H1 (cell line): ENCODE measurements around the gene CLIC1. TPM values are rescaled to one million over a fixed set of nuclear protein-coding genes. Genes with fewer than 3 reads are reported as not detected.

ENCODE experiments used
- CTCF ChIA-PET: fragments of 300-600 bp; sonication (Branson Sonifier 250); formaldehyde crosslinking; loops from one replicate; lab custom pipeline; 2021; ENCODE audit not compliant: partially characterized antibody; lab: Charles Lee
- POLR2A ChIA-PET: fragments of 300-600 bp; sonication (Branson Sonifier 250); formaldehyde crosslinking; loops from one replicate; lab custom pipeline; 2021; ENCODE audit warnings: inconsistent platforms; ENCODE audit not compliant: partially characterized antibody; lab: Charles Lee
- DNase-seq, 2 experiments: peaks; one replicate each; pipeline versions ENCODE4 v3.0.0 to v3.0.0-alpha.2; 2010 to 2022; ENCODE audit warnings: low spot score in 2 of 2, low read depth in 1 of 2, mixed read lengths in 1 of 2
- FAIRE-seq: peaks from 2 replicates; lab custom pipeline; 2011; peaks lifted over from hg19 to GRCh38; lab: Jason Lieb, UNC
- H2AFZ ChIP-seq: 2 replicates; pipeline ENCODE4 v1.8.1; 2012; ENCODE audit warnings: low read length, inconsistent platforms
- H2AK5ac ChIP-seq: 2 replicates; pipeline ENCODE4 v1.6.1; 2013; ENCODE audit warnings: low read depth, low read length
- H2BK120ac ChIP-seq: replicated peaks from 2 replicates; pipeline ENCODE3; 2013; ENCODE audit warnings: low read depth, low read length, inconsistent platforms
- H2BK12ac ChIP-seq: 2 replicates; pipeline ENCODE4 v1.6.1; 2013; ENCODE audit warnings: low read depth, low read length
- H2BK15ac ChIP-seq: 2 replicates; pipeline ENCODE4 v1.6.1; 2013; ENCODE audit warnings: low read length
- H2BK20ac ChIP-seq: 2 replicates; pipeline ENCODE4 v1.6.1; 2013; ENCODE audit warnings: low read length
- H2BK5ac ChIP-seq: 2 replicates; pipeline ENCODE4 v1.6.1; 2013; ENCODE audit warnings: low read depth, low read length
- H3K14ac ChIP-seq: 2 replicates; pipeline ENCODE4 v1.6.1; 2013; ENCODE audit warnings: inconsistent platforms; ENCODE audit not compliant: insufficient read length
- H3K18ac ChIP-seq: 2 replicates; pipeline ENCODE4 v1.6.1; 2013; ENCODE audit warnings: low read length; ENCODE audit errors: extremely low read depth
- H3K23ac ChIP-seq: 2 replicates; pipeline ENCODE4 v1.6.1; 2013; ENCODE audit warnings: inconsistent platforms; ENCODE audit not compliant: insufficient read length
- H3K23me2 ChIP-seq: 2 replicates; pipeline ENCODE4 v1.6.1; 2013; ENCODE audit warnings: low read depth, low read length
- H3K27ac ChIP-seq: 2 replicates; pipeline ENCODE4 v1.6.1; 2011; ENCODE audit warnings: low read depth, low read length, inconsistent platforms
- H3K27me3 ChIP-seq, 4 experiments: replicated peaks in 1 of 4; 1 replicate in 1 of 4; 2 replicates in 3 of 4; pipeline versions ENCODE4 v1.6.1 to v1.8.1; 2011 to 2013; ENCODE audit warnings: low read length in 3 of 4, mild to moderate bottlenecking in 3 of 4, inconsistent platforms in 2 of 4, mixed read lengths in 2 of 4, moderate library complexity in 1 of 4; ENCODE audit not compliant: control insufficient read depth in 3 of 4, insufficient read depth in 3 of 4; ENCODE audit errors: extremely low read depth in 1 of 4
- H3K36me3 ChIP-seq, 4 experiments: 2 replicates each; pipeline versions ENCODE4 v1.6.1 to v1.8.1; 2011 to 2013; ENCODE audit warnings: mild to moderate bottlenecking in 4 of 4, low read length in 3 of 4, moderate library complexity in 2 of 4, control low read depth in 1 of 4, inconsistent platforms in 1 of 4; ENCODE audit not compliant: insufficient read depth in 4 of 4, control insufficient read depth in 2 of 4
- H3K4ac ChIP-seq: replicated peaks from 2 replicates; pipeline ENCODE3; 2013; ENCODE audit warnings: low read length, low read depth, mixed read lengths, inconsistent platforms; ENCODE audit not compliant: insufficient read length
- H3K4me1 ChIP-seq, 4 experiments: replicated peaks in 1 of 4; 1 replicate in 1 of 4; 2 replicates in 3 of 4; pipeline versions ENCODE4 v1.6.1 to v1.8.1; 2011 to 2013; ENCODE audit warnings: low read length in 3 of 4, inconsistent platforms in 2 of 4, mixed read lengths in 1 of 4; ENCODE audit not compliant: insufficient read depth in 4 of 4, control insufficient read depth in 3 of 4
- H3K4me2 ChIP-seq, 2 experiments: 2 replicates each; pipeline versions ENCODE4 v1.6.1 to v1.8.1; 2011 to 2013; ENCODE audit warnings: low read depth in 2 of 2, low read length in 2 of 2, control low read depth in 1 of 2, inconsistent platforms in 1 of 2, mild to moderate bottlenecking in 1 of 2; ENCODE audit not compliant: insufficient read depth in 1 of 2
- H3K4me3 ChIP-seq, 4 experiments: fragments of 200-600, 300-600 bp in 1 of 4; sonication (generic), shearing (Covaris generic), sonication (Bioruptor Twin) in 1 of 4; 2 replicates each; pipeline versions ENCODE4 v1.5.1 to v1.8.1; 2011 to 2016; ENCODE audit warnings: low read length in 4 of 4, low read depth in 3 of 4, control low read depth in 2 of 4, inconsistent platforms in 2 of 4, mild to moderate bottlenecking in 2 of 4, mixed read lengths in 1 of 4, moderate library complexity in 1 of 4; ENCODE audit not compliant: insufficient read depth in 2 of 4; ENCODE audit errors: extremely low read depth in 1 of 4
- H3K56ac ChIP-seq: replicated peaks from 2 replicates; pipeline ENCODE3; 2013; ENCODE audit warnings: low read depth, mild to moderate bottlenecking, mixed read lengths, low read length, inconsistent platforms; ENCODE audit not compliant: insufficient read length
- H3K79me1 ChIP-seq: 2 replicates; pipeline ENCODE4 v1.6.1; 2013; ENCODE audit warnings: low read depth, low read length, control low read depth
- H3K79me2 ChIP-seq, 2 experiments: 2 replicates each; pipeline versions ENCODE4 v1.6.1 to v1.8.1; 2012 to 2013; ENCODE audit warnings: low read length in 2 of 2, mild to moderate bottlenecking in 2 of 2, inconsistent platforms in 1 of 2; ENCODE audit not compliant: insufficient read depth in 2 of 2, control insufficient read depth in 1 of 2
- H3K9ac ChIP-seq, 4 experiments: replicated peaks in 1 of 4; 1 replicate in 1 of 4; 2 replicates in 3 of 4; pipeline versions ENCODE4 v1.6.1 to v1.8.1; 2011 to 2013; ENCODE audit warnings: low read depth in 3 of 4, low read length in 3 of 4, control low read depth in 2 of 4, mild to moderate bottlenecking in 2 of 4, moderate library complexity in 2 of 4, inconsistent platforms in 1 of 4; ENCODE audit errors: extremely low read depth in 1 of 4
- H3K9me3 ChIP-seq, 2 experiments: 2 replicates each; pipeline versions ENCODE4 v1.6.1 to v1.8.1; 2012 to 2013; ENCODE audit warnings: mild to moderate bottlenecking in 2 of 2, moderate library complexity in 2 of 2, control low read depth in 1 of 2, inconsistent platforms in 1 of 2, low read depth in 1 of 2, low read length in 1 of 2, mixed read lengths in 1 of 2; ENCODE audit not compliant: insufficient read depth in 2 of 2
- H4K20me1 ChIP-seq, 2 experiments: replicated peaks in 1 of 2; 2 replicates each; pipeline versions ENCODE3 to v1.8.1; 2011 to 2013; ENCODE audit warnings: inconsistent platforms in 2 of 2, low read length in 2 of 2, mild to moderate bottlenecking in 1 of 2; ENCODE audit not compliant: insufficient read depth in 2 of 2, control insufficient read depth in 1 of 2
- H4K5ac ChIP-seq: 2 replicates; pipeline ENCODE4 v1.6.1; 2013; ENCODE audit warnings: low read length, low read depth, mixed read lengths, inconsistent platforms; ENCODE audit not compliant: insufficient read length
- H4K8ac ChIP-seq: 2 replicates; pipeline ENCODE4 v1.8.0; 2013; ENCODE audit warnings: mild to moderate bottlenecking, moderate library complexity, low read length, inconsistent platforms; ENCODE audit not compliant: insufficient read depth; ENCODE audit errors: extremely low read depth
- H4K91ac ChIP-seq: replicated peaks from 2 replicates; pipeline ENCODE3; 2013; ENCODE audit warnings: low read length, mixed read lengths, inconsistent platforms; ENCODE audit not compliant: insufficient read length
- BRCA1 ChIP-seq: IDR thresholded peaks from 2 replicates; pipeline ENCODE4 v1.6.1; 2012; ENCODE audit warnings: low read depth, low read length, improper control_type of control experiment
- EGR1 ChIP-seq: IDR thresholded peaks from 2 replicates; pipeline ENCODE4 v1.6.1; 2011; ENCODE audit warnings: low read depth, low read length, borderline replicate concordance
- FOSL1 ChIP-seq: IDR thresholded peaks from 2 replicates; pipeline ENCODE4 v1.6.1; 2011; ENCODE audit warnings: mild to moderate bottlenecking, low read depth, low read length, moderate library complexity; ENCODE audit not compliant: insufficient read depth
- KDM1A ChIP-seq: fragments of 200-600, 300-600 bp; sonication (generic); IDR thresholded peaks from 2 replicates; pipeline ENCODE4 v1.7.1; 2016; ENCODE audit warnings: mild to moderate bottlenecking, low read length, borderline replicate concordance
- MAX ChIP-seq: IDR thresholded peaks from 2 replicates; pipeline ENCODE4 v1.6.1; 2012; ENCODE audit warnings: inconsistent platforms
- NANOG ChIP-seq: IDR thresholded peaks from 2 replicates; pipeline ENCODE4 v1.6.1; 2011; ENCODE audit warnings: low read length, low read depth, mild to moderate bottlenecking, inconsistent platforms; ENCODE audit not compliant: insufficient read depth, poor library complexity, severe bottlenecking
- PHF8 ChIP-seq: fragments of 200-600 bp; sonication (generic); conservative IDR thresholded peaks from 2 replicates; pipeline ENCODE4 v1.7.1; 2012; ENCODE audit warnings: low read depth, mild to moderate bottlenecking, inconsistent platforms, low read length, moderate library complexity
- RFX5 ChIP-seq: IDR thresholded peaks from 2 replicates; pipeline ENCODE4 v1.6.1; 2011; ENCODE audit warnings: low read depth, low read length, improper control_type of control experiment, borderline replicate concordance
- TAF1 ChIP-seq: IDR thresholded peaks from 2 replicates; pipeline ENCODE4 v1.6.1; 2011; ENCODE audit warnings: mild to moderate bottlenecking, low read depth, low read length
- WGBS, 2 experiments: shearing (Covaris generic) in 1 of 2; methylation state at CpG; one replicate each; pipeline versions ENCODE4 v1.1.6 to v1.1.7; 2013 to 2015; ENCODE audit warnings: low lambda C conversion rate in 2 of 2, mixed read lengths in 2 of 2, inconsistent platforms in 1 of 2, low coverage in 1 of 2, missing lambda C conversion rate in 1 of 2; ENCODE audit not compliant: insufficient replicate concordance in 2 of 2, insufficient coverage in 1 of 2, insufficient read length in 1 of 2; ENCODE audit errors: extremely low coverage in 1 of 2, missing lambda C conversion rate in 1 of 2; 5-methylcytosine and 5-hydroxymethylcytosine counted together
- polyA plus RNA-seq, 7 experiments: library from polyadenylated mRNA; depleted of rRNA in 3 of 7; stranded (reverse) in 5 of 7; unstranded in 2 of 7; fragments of >200 nt in 5 of 7; fragments of 200-250 nt in 2 of 7; gene quantifications; 1 replicate in 5 of 7; 2 replicates in 1 of 7; 4 replicates in 1 of 7; pipeline versions ENCODE4 v1.2.1 to v1.2.3, GENCODE V29; 2011 to 2013; ENCODE audit warnings: missing spikeins in 2 of 7, mixed read lengths in 2 of 7
- total RNA-seq: library from RNA; stranded (reverse); fragmentation: NEBNext Ultra II Directional; extraction: Animal tissue kit (Norgen Biotek cat#: 25700); gene quantifications from 2 replicates; pipeline ENCODE4 v1.2.1, GENCODE V29; 2021
- TF ChIP-seq, protein P1 (sequence below): IDR thresholded peaks from 2 replicates; pipeline ENCODE4 v1.6.1; 2012; ENCODE audit warnings: low read length, inconsistent platforms

CLIC1 gene
- total and polyA plus RNA-seq, 2 of the 8 experiments (the other 6 are each of a cell fraction or from before 2014, with no cell fraction given) = 250 to 277 TPM

GRCh38 chr6:31770860-31771259, 34.5 kb upstream of the CLIC1 start:
- Histone ChIP-seq H3K14ac (no peak overlapping the region), H3K23me2 (0 out of 2 replicates have a peak, but pooled peaks cover 3% of the 10 kb centered on the region), H3K27me3 (no peaks in the 10 kb centered on the region), H2BK5ac (no peak overlapping the region), H3K9me3 (no peaks in the 10 kb centered on the region), H4K8ac (no peak overlapping the region), H3K56ac (no peak overlapping the region), H3K36me3 (no peaks in the 10 kb centered on the region), H4K91ac (no peak overlapping the region), H3K79me1 (no peaks in the 10 kb centered on the region), H3K4me3 (no peak overlapping the region), H2BK12ac (no peak overlapping the region), H3K79me2 (no peaks in the 10 kb centered on the region), H2AFZ (no peak overlapping the region), H3K4me1 (peaks cover 0 to 5% (median under 1%) of the 10 kb centered on the region in 4 experiments; a peak in 4 of 7 replicates), H4K5ac (no peak overlapping the region)
- DNase-seq = no peak
- CTCF ChIA-PET = interaction anchor here (0.6 to 14.4 kb wide), 18 partner anchors 14 to 97 kb away, joined by 3 to 228 read pairs (median 12); partner anchors contain the start of genes DDAH2, HSPA1B, MPIG6B and MSH5
- no peak for TF ChIP-seq KDM1A
- TF ChIP-seq EGR1 = no peak
- TF ChIP-seq MAX = no peak
- TF ChIP-seq NANOG = no peak
- TF ChIP-seq BRCA1 = no peak
- no peak for TF ChIP-seq FOSL1
- no peak for TF ChIP-seq PHF8
- TF ChIP-seq TAF1 = no peak
- no peak for TF ChIP-seq RFX5
- TF ChIP-seq, protein P1, sequence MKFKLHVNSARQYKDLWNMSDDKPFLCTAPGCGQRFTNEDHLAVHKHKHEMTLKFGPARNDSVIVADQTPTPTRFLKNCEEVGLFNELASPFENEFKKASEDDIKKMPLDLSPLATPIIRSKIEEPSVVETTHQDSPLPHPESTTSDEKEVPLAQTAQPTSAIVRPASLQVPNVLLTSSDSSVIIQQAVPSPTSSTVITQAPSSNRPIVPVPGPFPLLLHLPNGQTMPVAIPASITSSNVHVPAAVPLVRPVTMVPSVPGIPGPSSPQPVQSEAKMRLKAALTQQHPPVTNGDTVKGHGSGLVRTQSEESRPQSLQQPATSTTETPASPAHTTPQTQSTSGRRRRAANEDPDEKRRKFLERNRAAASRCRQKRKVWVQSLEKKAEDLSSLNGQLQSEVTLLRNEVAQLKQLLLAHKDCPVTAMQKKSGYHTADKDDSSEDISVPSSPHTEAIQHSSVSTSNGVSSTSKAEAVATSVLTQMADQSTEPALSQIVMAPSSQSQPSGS = no peak
- TF ChIP-seq, all 59 proteins: peak for 0
- no peak overlapping the region for H2BK15ac ChIP-seq
- no peak overlapping the region for H3K4ac ChIP-seq
- no peak overlapping the region for H3K23ac ChIP-seq
- no peak overlapping the region for H2BK20ac ChIP-seq
- no peak overlapping the region for H2AK5ac ChIP-seq
- no peak overlapping the region for H3K27ac ChIP-seq
- H3K9ac ChIP-seq = no peak overlapping the region
- H3K4me2 ChIP-seq = no peak overlapping the region
- 74% methylated on average over 2 of the region's 2 CpGs; no CpG with 5 or more reads in 1 of the 2 experiments for WGBS, 2 experiments
- POLR2A ChIA-PET = interaction anchor here (0.6 to 2.8 kb wide), 9 partner anchors 10 to 1604 kb away, joined by 3 to 10 read pairs (median 7); partner anchors contain the start of genes HSPA1A, HSPA1L, MSH5 and VARS1
- no peak overlapping the region for H3K18ac ChIP-seq
- H4K20me1 ChIP-seq = no peaks in the 10 kb centered on the region
- FAIRE-seq = no peak
- H2BK120ac ChIP-seq = no peak overlapping the region
